B cell (primary cell): Measurements from ENCODE around the gene PIN1.

Experiments
- CTCF ChIP-seq: fragments of 200-600 bp; IDR thresholded peaks from one replicate; pipeline ENCODE4 v1.8.0; 2022; ENCODE audit warnings: antibody characterized with exemption, mild to moderate bottlenecking
- EZH2 ChIP-seq: IDR thresholded peaks from 2 replicates; pipeline ENCODE4 v1.6.1; 2012; ENCODE audit warnings: borderline replicate concordance, low read depth, mild to moderate bottlenecking, moderate library complexity, low read length; ENCODE audit not compliant: insufficient read depth, poor library complexity, severe bottlenecking

DNA sequence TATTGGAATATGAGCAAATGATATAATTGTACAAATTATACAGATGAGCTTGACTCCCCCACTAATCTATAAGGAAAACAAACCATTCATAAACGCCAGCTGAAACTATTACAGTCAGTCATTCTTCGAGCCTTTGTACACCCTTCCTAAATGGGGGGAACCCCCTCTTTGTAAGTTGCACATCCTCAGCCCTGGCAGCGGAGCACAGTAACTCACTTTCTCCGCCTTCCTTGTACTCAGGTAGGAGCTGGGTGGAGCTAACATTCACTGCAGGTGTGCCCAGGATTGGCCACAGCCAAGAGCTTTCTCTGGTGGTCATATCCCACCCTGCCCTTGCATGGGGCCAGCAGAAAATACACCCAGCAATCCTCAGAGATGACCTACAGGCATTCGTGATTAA, 28.6 kb downstream of the PIN1 start:
- TF ChIP-seq CTCF: no peak
- TF ChIP-seq EZH2: no peak
